SK-N-SH (cell line): ENCODE measurements around the gene KCTD19. TPM values are rescaled to one million over a fixed set of nuclear protein-coding genes. Genes with fewer than 3 reads are reported as not detected.

ENCODE experiments used
- CTCF ChIA-PET: fragments of 300-600, 350-600 bp; formaldehyde crosslinking; extraction: SDS; loops from one replicate; lab custom pipeline; 2021; lab: Yijun Ruan, JAX
- POLR2A ChIA-PET: fragments of 350-600 bp; sonication (Branson Sonifier 250); formaldehyde crosslinking; extraction: SDS; loops from one replicate; lab custom pipeline; 2020; ENCODE audit warnings: antibody characterized with exemption, inconsistent platforms; lab: Yijun Ruan, JAX
- DNase-seq: peaks from one replicate; pipeline ENCODE4 v3.0.0; 2012
- H2AFZ ChIP-seq: fragments of 200-600 bp; sonication (generic); 2 replicates; pipeline ENCODE4 v1.8.1; 2016; ENCODE audit warnings: antibody characterized with exemption, mild to moderate bottlenecking, low read depth
- H3F3A ChIP-seq: fragments of 200-600 bp; sonication (generic); replicated peaks from 2 replicates; pipeline ENCODE3; 2016; ENCODE audit warnings: antibody characterized with exemption, mild to moderate bottlenecking; ENCODE audit not compliant: insufficient read depth
- H3K27ac ChIP-seq, 2 experiments: fragments of 200-500 bp in 1 of 2; fragments of 200-600 bp in 1 of 2; sonication (Bioruptor generic) in 1 of 2; sonication (generic), shearing (Covaris generic) in 1 of 2; 2 replicates each; pipeline versions ENCODE4 v1.5.1 to v1.6.1; 2014 to 2016; ENCODE audit warnings: low read depth in 2 of 2, inconsistent platforms in 1 of 2, low read length in 1 of 2, mild to moderate bottlenecking in 1 of 2, mixed read lengths in 1 of 2
- H3K27me3 ChIP-seq: fragments of 200-600 bp; sonication (generic), shearing (Covaris generic); 2 replicates; pipeline ENCODE4 v1.6.1; 2016; ENCODE audit warnings: mixed run types; ENCODE audit not compliant: insufficient read depth
- H3K36me3 ChIP-seq, 2 experiments: fragments of 200-500 bp in 1 of 2; fragments of 200-600 bp in 1 of 2; sonication (Bioruptor generic) in 1 of 2; sonication (generic) in 1 of 2; replicated peaks in 1 of 2; 2 replicates each; pipeline versions ENCODE3 to v1.5.1; 2014 to 2016; ENCODE audit warnings: low read length in 1 of 2, mild to moderate bottlenecking in 1 of 2; ENCODE audit not compliant: insufficient read depth in 2 of 2, control insufficient read depth in 1 of 2
- H3K4me1 ChIP-seq, 2 experiments: fragments of 200-500 bp in 1 of 2; fragments of 200-600 bp in 1 of 2; sonication (Bioruptor generic) in 1 of 2; sonication (generic), shearing (Covaris generic) in 1 of 2; 2 replicates each; pipeline versions ENCODE4 v1.5.1 to v1.6.1; 2014 to 2016; ENCODE audit warnings: low read depth in 1 of 2, low read length in 1 of 2, mixed run types in 1 of 2; ENCODE audit not compliant: insufficient read depth in 2 of 2, control insufficient read depth in 1 of 2
- H3K4me2 ChIP-seq: fragments of 200-600 bp; sonication (generic), shearing (Covaris generic); 2 replicates; pipeline ENCODE4 v1.6.1; 2017; ENCODE audit warnings: mixed run types
- H3K4me3 ChIP-seq, 2 experiments: fragments of 200-500 bp in 1 of 2; fragments of 200-600 bp in 1 of 2; sonication (Bioruptor generic) in 1 of 2; sonication (generic), shearing (Covaris generic) in 1 of 2; 2 replicates each; pipeline versions ENCODE4 v1.5.1 to v1.8.1; 2014 to 2016; ENCODE audit warnings: low read depth in 2 of 2, inconsistent platforms in 1 of 2, low read length in 1 of 2, mild to moderate bottlenecking in 1 of 2, mixed read lengths in 1 of 2, moderate library complexity in 1 of 2
- H3K79me2 ChIP-seq: fragments of 200-600 bp; sonication (generic); 2 replicates; pipeline ENCODE4 v1.8.1; 2017; ENCODE audit warnings: mild to moderate bottlenecking; ENCODE audit not compliant: insufficient read depth
- H3K9ac ChIP-seq: fragments of 200-600 bp; sonication (generic); 2 replicates; pipeline ENCODE4 v1.6.1; 2017; ENCODE audit warnings: mixed run types
- H3K9me2 ChIP-seq: fragments of 200-600 bp; sonication (generic); 2 replicates; pipeline ENCODE4 v1.6.1; 2017; ENCODE audit warnings: mixed run types
- H3K9me3 ChIP-seq: fragments of 200-600 bp; sonication (generic); 2 replicates; pipeline ENCODE4 v1.6.1; 2017; ENCODE audit warnings: mixed run types, mild to moderate bottlenecking, moderate library complexity
- H4K20me1 ChIP-seq: fragments of 200-600 bp; sonication (generic); 2 replicates; pipeline ENCODE4 v1.6.1; 2017; ENCODE audit warnings: mild to moderate bottlenecking, mixed run types; ENCODE audit not compliant: insufficient read depth
- IRF3 ChIP-seq: fragments of 150-350 bp; IDR thresholded peaks from 2 replicates; pipeline ENCODE4 v1.6.1; 2016; ENCODE audit warnings: mild to moderate bottlenecking, low read depth, low read length
- MAX ChIP-seq: IDR thresholded peaks from 2 replicates; pipeline ENCODE4 v1.4.0; 2012; ENCODE audit warnings: low read depth
- MEF2A ChIP-seq: IDR thresholded peaks from 2 replicates; pipeline ENCODE4 v1.4.0; 2012; ENCODE audit warnings: low read depth, borderline replicate concordance
- PBX3 ChIP-seq: IDR thresholded peaks from 2 replicates; pipeline ENCODE4; 2012
- RCOR1 ChIP-seq: fragments of 150-350 bp; IDR thresholded peaks from 2 replicates; pipeline ENCODE4 v1.6.1; 2017; ENCODE audit warnings: antibody characterized with exemption, low read length
- SMC3 ChIP-seq: IDR thresholded peaks from 2 replicates; pipeline ENCODE4 v1.6.1; 2012; ENCODE audit warnings: low read depth, low read length, improper control_type of control experiment
- USF2 ChIP-seq: fragments of 150-350 bp; IDR thresholded peaks from 2 replicates; pipeline ENCODE4 v1.6.1; 2017; ENCODE audit warnings: antibody characterized with exemption, low read length, low read depth, borderline replicate concordance
- YY1 ChIP-seq: IDR thresholded peaks from 2 replicates; pipeline ENCODE4 v1.4.0; 2012; ENCODE audit warnings: low read depth, mild to moderate bottlenecking
- WGBS: methylation state at CpG from one replicate; pipeline ENCODE4 v1.1.6; 2017; ENCODE audit warnings: low lambda C conversion rate; 5-methylcytosine and 5-hydroxymethylcytosine counted together
- polyA plus RNA-seq, 3 experiments: library from polyadenylated mRNA; depleted of rRNA; stranded (reverse); fragments of >200 nt; gene quantifications; 2 replicates each; pipeline ENCODE4 v1.2.3, GENCODE V29; 2012

KCTD19 gene
- polyA plus RNA-seq, 1 of the 3 experiments (the other 2 are of a cell fraction): 1.8 TPM

GRCh38 chr16:67257486-67258160 is 68.9 kb downstream of the KCTD19 start:
- no peak overlapping the region for H2AFZ ChIP-seq
- ChIA-PET CTCF (interaction anchor here (1.5 kb wide), 1 partner anchor 9 kb away, joined by 8 read pairs; the partner anchor contains the start of gene SLC9A5), POLR2A (no interaction called here)
- TF ChIP-seq SMC3 (no peak), MAX (no peak), USF2 (no peak), PBX3 (no peak), MEF2A (no peak)
- 72% methylated on average over 3 of the region's 4 CpGs for WGBS
- H3K27ac ChIP-seq: no peak overlapping the region
- no peak overlapping the region for H3K4me2 ChIP-seq
- H3K4me1 ChIP-seq: peaks cover 0 to 12% of the 10 kb centered on the region in 2 experiments; a peak in 1 of 4 replicates
- no peaks in the 10 kb centered on the region for H3F3A ChIP-seq
- H3K36me3 ChIP-seq: no peaks in the 10 kb centered on the region
- no peaks in the 10 kb centered on the region for H3K27me3 ChIP-seq
- no peaks in the 10 kb centered on the region for H3K9me3 ChIP-seq
- no peak for DNase-seq
- no peak overlapping the region for H3K9ac ChIP-seq
- H4K20me1 ChIP-seq: no peaks in the 10 kb centered on the region
- H3K79me2 ChIP-seq: no peaks in the 10 kb centered on the region
- H3K9me2 ChIP-seq: no peaks in the 10 kb centered on the region
- H3K4me3 ChIP-seq: no peak overlapping the region

- Histone ChIP-seq H2AFZ (no peak overlapping the region), H3K27me3 (no peaks in the 10 kb centered on the region), H3F3A (no peaks in the 10 kb centered on the region), H3K36me3 (no peaks in the 10 kb centered on the region), H3K27ac (no peak overlapping the region), H3K9me3 (no peaks in the 10 kb centered on the region), H3K4me1 (peaks cover 0 to 14% of the 10 kb centered on the region in 2 experiments; a peak in 1 of 4 replicates), H3K79me2 (no peaks in the 10 kb centered on the region), H3K9me2 (no peaks in the 10 kb centered on the region), H4K20me1 (no peaks in the 10 kb centered on the region), H3K4me2 (no peak overlapping the region), H3K9ac (no peak overlapping the region), H3K4me3 (no peak overlapping the region)
- ChIA-PET CTCF (interaction anchor here (0.9 kb wide), 1 partner anchor 22 kb away, joined by 4 read pairs; no protein-coding TSS in a partner anchor), POLR2A (interaction anchor here (1.0 kb wide), 1 partner anchor 9 kb away, joined by 3 read pairs; no protein-coding TSS in a partner anchor)
- no peak for TF ChIP-seq PBX3
- no peak for TF ChIP-seq RCOR1
- TF ChIP-seq IRF3: no peak
- no peak for TF ChIP-seq YY1
- DNase-seq: no peak
- 93% methylated on average over 11 of the region's 11 CpGs for WGBS
These were observed 69.8 kb downstream of the KCTD19 start for GRCh38 chr16:67256701-67257230.
